Neural progenitor cell (in vitro differentiated cells): ENCODE measurements around the gene KATNIP. TPM values are rescaled to one million over a fixed set of nuclear protein-coding genes. Genes with fewer than 3 reads are reported as not detected.

Experiments
- DNase-seq: peaks from one replicate; pipeline ENCODE4 v3.0.0-alpha.2; 2016; ENCODE audit warnings: low spot score
- H2AFZ ChIP-seq: fragments of 200-600 bp; sonication (generic); replicated peaks from 2 replicates; pipeline ENCODE4 v1.6.1; 2016; ENCODE audit warnings: antibody characterized with exemption
- H3F3A ChIP-seq: fragments of 200-600 bp; sonication (generic); 2 replicates; pipeline ENCODE4 v1.6.1; 2016; ENCODE audit warnings: antibody characterized with exemption, low read depth
- H3K27ac ChIP-seq: fragments of 200-600 bp; sonication (generic); 2 replicates; pipeline ENCODE4 v1.5.1; 2016; ENCODE audit warnings: mild to moderate bottlenecking
- H3K27me3 ChIP-seq: fragments of 200-600 bp; sonication (generic); 2 replicates; pipeline ENCODE4 v1.6.1; 2016; ENCODE audit warnings: mild to moderate bottlenecking, moderate library complexity
- H3K36me3 ChIP-seq: fragments of 200-600 bp; sonication (generic); 2 replicates; pipeline ENCODE4 v1.5.1; 2016
- H3K4me1 ChIP-seq: fragments of 200-600 bp; sonication (generic); 2 replicates; pipeline ENCODE4 v1.6.1; 2016; ENCODE audit warnings: mixed run types
- H3K4me2 ChIP-seq: fragments of 200-600 bp; sonication (generic); 2 replicates; pipeline ENCODE4 v1.6.1; 2016
- H3K4me3 ChIP-seq: fragments of 200-600 bp; sonication (generic); 2 replicates; pipeline ENCODE4 v1.5.1; 2016
- H3K79me2 ChIP-seq: fragments of 200-600 bp; sonication (generic); 2 replicates; pipeline ENCODE4 v1.6.1; 2016; ENCODE audit warnings: low read depth
- H3K9ac ChIP-seq: fragments of 200-600 bp; sonication (generic); 2 replicates; pipeline ENCODE4 v1.6.1; 2016
- H3K9me3 ChIP-seq: fragments of 200-600 bp; sonication (generic); 2 replicates; pipeline ENCODE4 v1.5.1; 2016; ENCODE audit warnings: low read depth
- H4K20me1 ChIP-seq: fragments of 200-600 bp; sonication (generic); 2 replicates; pipeline ENCODE4 v1.6.1; 2016; ENCODE audit warnings: low read depth
- H3K27ac Mint-ChIP-seq: 3 replicates; pipeline ENCODE4 v1.8.0; 2021; ENCODE audit warnings: mixed read lengths
- H3K27me3 Mint-ChIP-seq: 2 replicates; pipeline ENCODE4 v1.8.0; 2022; ENCODE audit warnings: low read depth, mild to moderate bottlenecking, inconsistent platforms, moderate library complexity, mixed read lengths; ENCODE audit not compliant: insufficient read depth
- H3K36me3 Mint-ChIP-seq: 3 replicates; pipeline ENCODE4 v1.8.0; 2021; ENCODE audit warnings: mixed read lengths
- H3K4me1 Mint-ChIP-seq: 3 replicates; pipeline ENCODE4 v1.8.0; 2021; ENCODE audit warnings: mixed read lengths
- H3K4me3 Mint-ChIP-seq: 3 replicates; pipeline ENCODE4 v1.8.0; 2021; ENCODE audit warnings: mild to moderate bottlenecking, moderate library complexity, mixed read lengths
- H3K9me3 Mint-ChIP-seq: 3 replicates; pipeline ENCODE4 v1.8.0; 2020; ENCODE audit warnings: mixed read lengths
- CTCF ChIP-seq: fragments of 200-600 bp; sonication (generic); IDR thresholded peaks from 2 replicates; pipeline ENCODE4 v1.5.1; 2017; ENCODE audit warnings: antibody characterized with exemption, mild to moderate bottlenecking
- EZH2 ChIP-seq: fragments of 200-600 bp; sonication (generic); IDR thresholded peaks from 2 replicates; pipeline ENCODE4 v1.6.1; 2017; ENCODE audit warnings: antibody characterized with exemption, mild to moderate bottlenecking, moderate library complexity
- EZH2phosphoT487 ChIP-seq: fragments of 200-600 bp; sonication (generic); IDR thresholded peaks from 2 replicates; pipeline ENCODE4 v1.6.1; 2017; ENCODE audit warnings: antibody characterized with exemption
- total RNA-seq: library from RNA; depleted of rRNA; stranded (reverse); fragments of >200 nt; gene quantifications from 2 replicates; pipeline ENCODE4 v1.2.3, GENCODE V29; 2015; ENCODE audit warnings: low replicate concordance

KATNIP gene
- total RNA-seq, 1 donor from 2014 or later, result 10.0 TPM

DNA sequence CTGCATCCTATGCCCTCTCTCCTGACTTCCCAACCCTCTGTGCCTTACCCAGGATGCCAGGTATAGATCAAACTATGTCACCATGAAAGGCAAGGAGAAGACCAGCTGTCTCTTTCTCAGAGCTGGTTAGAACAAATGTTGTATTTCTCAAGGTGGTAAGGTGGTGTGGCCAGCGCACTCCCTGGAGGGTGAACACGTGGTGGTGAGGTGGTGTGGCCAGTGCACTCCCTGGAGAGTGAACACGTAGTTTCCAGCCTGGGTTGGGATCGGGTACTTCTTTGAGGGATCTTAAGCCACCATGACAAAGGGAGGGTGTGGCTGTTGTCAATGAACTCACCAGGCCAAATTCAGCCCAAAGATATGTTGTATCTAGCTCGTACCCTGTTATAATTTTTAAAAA is 26.8 kb downstream of the KATNIP start:
- H3K36me3 ChIP-seq, result no peaks in the 10 kb centered on the region
- H3F3A ChIP-seq, result no peaks in the 10 kb centered on the region
- no peak overlapping the region for H2AFZ ChIP-seq
- Mint-ChIP-seq H3K9me3 (no peaks in the 10 kb centered on the region), H3K27ac (no peak overlapping the region), H3K4me1 (peaks cover 25% of the 10 kb centered on the region), H3K4me3 (no peak overlapping the region), H3K27me3 (no peaks in the 10 kb centered on the region), H3K36me3 (peaks cover 6% of the 10 kb centered on the region)
- H3K9ac ChIP-seq, result no peak overlapping the region
- no peak overlapping the region for H3K27ac ChIP-seq
- H3K4me3 ChIP-seq, result no peak overlapping the region
- no peak overlapping the region for H3K4me2 ChIP-seq
- H3K9me3 ChIP-seq, result no peaks in the 10 kb centered on the region
- H3K4me1 ChIP-seq, result peaks cover 8% of the 10 kb centered on the region
- peaks cover 5% of the 10 kb centered on the region for H4K20me1 ChIP-seq
- no peak for DNase-seq
- H3K79me2 ChIP-seq, result no peaks in the 10 kb centered on the region
- no peaks in the 10 kb centered on the region for H3K27me3 ChIP-seq
- TF ChIP-seq EZH2phosphoT487 (no peak), CTCF (no peak), EZH2 (no peak)

- no peak overlapping the region for H2AFZ ChIP-seq
- no peak overlapping the region for H3K9ac ChIP-seq
- no peak overlapping the region for H3K27ac ChIP-seq
Observed at GRCh38 chr16:27579087-27579980, 29.4 kb downstream of the KATNIP start.

DNA sequence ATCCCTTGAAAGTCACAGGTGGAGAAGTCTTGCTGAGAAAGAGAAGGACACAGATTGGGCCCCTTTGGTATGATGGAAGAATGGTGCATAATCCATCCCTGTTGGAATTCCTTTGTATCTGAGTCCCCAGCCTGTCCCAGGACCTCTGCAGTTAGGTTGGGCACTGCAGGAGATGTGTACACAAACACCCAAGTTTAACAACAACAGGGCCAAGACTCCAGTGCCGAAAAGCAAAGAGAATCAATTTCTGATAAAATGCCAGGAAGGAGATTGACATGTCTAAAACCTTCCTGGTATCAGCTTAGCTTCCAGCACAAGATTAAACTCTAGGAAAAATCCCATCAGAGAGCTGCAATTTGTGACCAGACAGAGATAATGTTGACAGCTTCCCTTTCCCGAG is 32.9 kb downstream of the KATNIP start:
- Histone ChIP-seq H3K4me3 (no peak overlapping the region), H3K27me3 (no peaks in the 10 kb centered on the region), H3K4me2 (no peak overlapping the region), H3K79me2 (no peaks in the 10 kb centered on the region), H3F3A (no peaks in the 10 kb centered on the region), H3K4me1 (peaks cover 11% of the 10 kb centered on the region), H3K9ac (no peak overlapping the region), H3K9me3 (no peaks in the 10 kb centered on the region), H3K36me3 (no peaks in the 10 kb centered on the region), H2AFZ (no peak overlapping the region), H4K20me1 (peaks cover 10% of the 10 kb centered on the region), H3K27ac (no peak overlapping the region)
- Mint-ChIP-seq H3K27ac (no peak overlapping the region), H3K27me3 (peaks cover 2% of the 10 kb centered on the region), H3K4me3 (no peak overlapping the region), H3K9me3 (no peaks in the 10 kb centered on the region), H3K4me1 (peaks cover 22% of the 10 kb centered on the region), H3K36me3 (peaks cover 12% of the 10 kb centered on the region)
- peak; percentile 24 for DNase-seq
- no peak for TF ChIP-seq EZH2
- TF ChIP-seq CTCF, result no peak
- no peak for TF ChIP-seq EZH2phosphoT487

More at GRCh38 chr16:27579087-27579980, 29.4 kb downstream of the KATNIP start:
- DNase-seq, result no peak
- H3K9me3 Mint-ChIP-seq, result no peaks in the 10 kb centered on the region
- Histone ChIP-seq H3K4me2 (no peak overlapping the region), H4K20me1 (peaks cover 10% of the 10 kb centered on the region), H3K79me2 (no peaks in the 10 kb centered on the region), H3K4me1 (peaks cover 11% of the 10 kb centered on the region), H3K36me3 (no peaks in the 10 kb centered on the region), H3F3A (no peaks in the 10 kb centered on the region), H3K9me3 (no peaks in the 10 kb centered on the region), H3K27me3 (no peaks in the 10 kb centered on the region), H3K4me3 (no peak overlapping the region)
- peak overlapping the region; percentile 72 for H3K27ac Mint-ChIP-seq
- H3K27me3 Mint-ChIP-seq, result peaks cover 2% of the 10 kb centered on the region
- H3K4me3 Mint-ChIP-seq, result no peak overlapping the region
- TF ChIP-seq EZH2 (no peak), EZH2phosphoT487 (no peak), CTCF (no peak)
- H3K4me1 Mint-ChIP-seq, result peaks cover 22% of the 10 kb centered on the region
- H3K36me3 Mint-ChIP-seq, result peaks cover 9% of the 10 kb centered on the region
